Measurements from ENCODE around the gene CFAP99.

- TF ChIP-seq POLR2A (IDR thresholded peaks at IDR 0.05; ENCODE audit: low read depth, low read length) (no peak), TAF1 (IDR thresholded peaks at IDR 0.05; ENCODE audit: borderline replicate concordance, low read depth, low read length) (no peak), POLR2AphosphoS5 (IDR thresholded peaks at IDR 0.05; ENCODE audit: low read depth, low read length) (no peak)
These were observed 67.2 kb downstream of the CFAP99 start for GRCh38 chr4:2485956-2486355.
